ENCODE measurements around the gene IFI27L1.

IFI27L1 gene

GRCh38 chr14:94050231-94050880 lies 30.8 kb upstream of the IFI27L1 start:
- Histone ChIP-seq H4K5ac (ENCODE audit: low read length) (no peak overlapping the region), H3K79me1 (ENCODE audit: low read length) (no peaks in the 10 kb centered on the region), H3K36me3 (ENCODE audit: control insufficient read depth, insufficient read depth, low read length) (peaks cover 21% of the 10 kb centered on the region), H3K4ac (ENCODE audit: low read depth, low read length) (no peak overlapping the region), H3K79me2 (ENCODE audit: control insufficient read depth, insufficient read depth, low read length) (no peaks in the 10 kb centered on the region), H3K27me3 (ENCODE audit: insufficient read depth, low read length, poor library complexity) (no peaks in the 10 kb centered on the region), H4K8ac (ENCODE audit: low read depth, low read length) (no peak overlapping the region), H2BK120ac (ENCODE audit: low read depth, low read length) (no peak overlapping the region), H3K4me2 (ENCODE audit: low read length) (no peak overlapping the region), H3K4me1 (ENCODE audit: control insufficient read depth, low read depth, low read length) (no peaks in the 10 kb centered on the region), H2AK5ac (ENCODE audit: low read length) (no peak overlapping the region), H3K18ac (ENCODE audit: low read length) (no peak overlapping the region), H2BK5ac (ENCODE audit: low read length) (no peak overlapping the region), H3K23ac (ENCODE audit: low read length) (no peak overlapping the region), H3K27ac (ENCODE audit: low read depth, low read length) (no peak overlapping the region), H3K56ac (ENCODE audit: low read length) (no peak overlapping the region), H2BK15ac (replicated peaks; ENCODE audit: low read depth) (no peak overlapping the region), H3K9ac (ENCODE audit: low read length) (no peak overlapping the region), H3K4me3 (ENCODE audit: low read length) (no peak overlapping the region)
- no CpG with 5 or more reads among the region's 6 CpGs for WGBS (ENCODE audit: extremely low coverage, insufficient coverage, low lambda C conversion rate)
- no peak for DNase-seq

- no peak overlapping the region for H2AK5ac ChIP-seq (ENCODE audit: low read length)
- no peak overlapping the region for H3K4me3 ChIP-seq (ENCODE audit: low read length)
- no peak overlapping the region for H3K4ac ChIP-seq (ENCODE audit: low read depth, low read length)
- no peak overlapping the region for H2BK120ac ChIP-seq (ENCODE audit: low read depth, low read length)
- WGBS (ENCODE audit: extremely low coverage, insufficient coverage, low lambda C conversion rate) = no CpG with 5 or more reads among the region's 9 CpGs
- no peaks in the 10 kb centered on the region for H3K27me3 ChIP-seq (ENCODE audit: insufficient read depth, low read length, poor library complexity)
- H4K5ac ChIP-seq (ENCODE audit: low read length) = no peak overlapping the region
- H3K79me2 ChIP-seq (ENCODE audit: control insufficient read depth, insufficient read depth, low read length) = no peaks in the 10 kb centered on the region
- H3K18ac ChIP-seq (ENCODE audit: low read length) = no peak overlapping the region
- H3K56ac ChIP-seq (ENCODE audit: low read length) = no peak overlapping the region
- no peaks in the 10 kb centered on the region for H3K79me1 ChIP-seq (ENCODE audit: low read length)
- H3K27ac ChIP-seq (ENCODE audit: low read depth, low read length) = no peak overlapping the region
- DNase-seq = peak; percentile 46
- H3K4me2 ChIP-seq (ENCODE audit: low read length) = no peak overlapping the region
- H3K9ac ChIP-seq (ENCODE audit: low read length) = no peak overlapping the region
- H3K36me3 ChIP-seq (ENCODE audit: control insufficient read depth, insufficient read depth, low read length) = peaks cover 18% of the 10 kb centered on the region
- H3K4me1 ChIP-seq (ENCODE audit: control insufficient read depth, low read depth, low read length) = no peaks in the 10 kb centered on the region
- no peak overlapping the region for H4K8ac ChIP-seq (ENCODE audit: low read depth, low read length)
- H2BK15ac ChIP-seq (replicated peaks; ENCODE audit: low read depth) = no peak overlapping the region
- H3K23ac ChIP-seq (ENCODE audit: low read length) = no peak overlapping the region
- H2BK5ac ChIP-seq (ENCODE audit: low read length) = no peak overlapping the region
Observed at GRCh38 chr14:94051115-94051514, 30.0 kb upstream of the IFI27L1 start.

- Histone ChIP-seq H3K9ac (ENCODE audit: low read length) (no peak overlapping the region), H3K4me2 (ENCODE audit: low read length) (no peak overlapping the region), H4K5ac (ENCODE audit: low read length) (no peak overlapping the region), H3K27me3 (ENCODE audit: insufficient read depth, low read length, poor library complexity) (no peaks in the 10 kb centered on the region), H3K36me3 (ENCODE audit: control insufficient read depth, insufficient read depth, low read length) (peaks cover 16% of the 10 kb centered on the region), H3K79me2 (ENCODE audit: control insufficient read depth, insufficient read depth, low read length) (no peaks in the 10 kb centered on the region), H3K79me1 (ENCODE audit: low read length) (no peaks in the 10 kb centered on the region), H3K18ac (ENCODE audit: low read length) (no peak overlapping the region), H3K4me3 (ENCODE audit: low read length) (no peak overlapping the region), H4K8ac (ENCODE audit: low read depth, low read length) (no peak overlapping the region), H3K56ac (ENCODE audit: low read length) (peak overlapping the region; percentile 25), H2AK5ac (ENCODE audit: low read length) (no peak overlapping the region), H2BK120ac (ENCODE audit: low read depth, low read length) (no peak overlapping the region), H3K27ac (ENCODE audit: low read depth, low read length) (no peak overlapping the region), H3K23ac (ENCODE audit: low read length) (no peak overlapping the region), H3K4ac (ENCODE audit: low read depth, low read length) (no peak overlapping the region), H2BK15ac (replicated peaks; ENCODE audit: low read depth) (no peak overlapping the region), H2BK5ac (ENCODE audit: low read length) (no peak overlapping the region), H3K4me1 (ENCODE audit: control insufficient read depth, low read depth, low read length) (no peaks in the 10 kb centered on the region)
- no peak for DNase-seq
- no CpG with 5 or more reads among the region's 3 CpGs for WGBS (ENCODE audit: extremely low coverage, insufficient coverage, low lambda C conversion rate)
Observed at GRCh38 chr14:94051779-94052178, 29.3 kb upstream of the IFI27L1 start.

GRCh38 chr14:94052199-94052598 lies 28.9 kb upstream of the IFI27L1 start:
- Histone ChIP-seq H3K4me2 (ENCODE audit: low read length) (no peak overlapping the region), H3K36me3 (ENCODE audit: control insufficient read depth, insufficient read depth, low read length) (peaks cover 16% of the 10 kb centered on the region), H3K4me1 (ENCODE audit: control insufficient read depth, low read depth, low read length) (no peaks in the 10 kb centered on the region), H3K9ac (ENCODE audit: low read length) (no peak overlapping the region), H3K27ac (ENCODE audit: low read depth, low read length) (no peak overlapping the region), H3K79me2 (ENCODE audit: control insufficient read depth, insufficient read depth, low read length) (no peaks in the 10 kb centered on the region), H2AK5ac (ENCODE audit: low read length) (no peak overlapping the region), H2BK5ac (ENCODE audit: low read length) (no peak overlapping the region), H3K4ac (ENCODE audit: low read depth, low read length) (no peak overlapping the region), H3K4me3 (ENCODE audit: low read length) (no peak overlapping the region), H4K5ac (ENCODE audit: low read length) (no peak overlapping the region), H2BK120ac (ENCODE audit: low read depth, low read length) (no peak overlapping the region), H3K18ac (ENCODE audit: low read length) (no peak overlapping the region), H4K8ac (ENCODE audit: low read depth, low read length) (no peak overlapping the region), H2BK15ac (replicated peaks; ENCODE audit: low read depth) (no peak overlapping the region), H3K56ac (ENCODE audit: low read length) (no peak overlapping the region), H3K23ac (ENCODE audit: low read length) (no peak overlapping the region), H3K27me3 (ENCODE audit: insufficient read depth, low read length, poor library complexity) (no peaks in the 10 kb centered on the region), H3K79me1 (ENCODE audit: low read length) (no peaks in the 10 kb centered on the region)
- peak; percentile 53 for DNase-seq
- WGBS (ENCODE audit: extremely low coverage, insufficient coverage, low lambda C conversion rate) = no CpG with 5 or more reads among the region's 1 CpG

GRCh38 chr14:94052662-94053061 lies 28.4 kb upstream of the IFI27L1 start:
- Histone ChIP-seq H2BK120ac (ENCODE audit: low read depth, low read length) (no peak overlapping the region), H3K27me3 (ENCODE audit: insufficient read depth, low read length, poor library complexity) (no peaks in the 10 kb centered on the region), H3K56ac (ENCODE audit: low read length) (no peak overlapping the region), H3K4me3 (ENCODE audit: low read length) (no peak overlapping the region), H3K18ac (ENCODE audit: low read length) (no peak overlapping the region), H2BK5ac (ENCODE audit: low read length) (no peak overlapping the region), H3K9ac (ENCODE audit: low read length) (no peak overlapping the region), H3K36me3 (ENCODE audit: control insufficient read depth, insufficient read depth, low read length) (peaks cover 16% of the 10 kb centered on the region), H3K4ac (ENCODE audit: low read depth, low read length) (no peak overlapping the region), H3K4me1 (ENCODE audit: control insufficient read depth, low read depth, low read length) (no peaks in the 10 kb centered on the region), H4K5ac (ENCODE audit: low read length) (no peak overlapping the region), H2BK15ac (replicated peaks; ENCODE audit: low read depth) (no peak overlapping the region), H3K79me2 (ENCODE audit: control insufficient read depth, insufficient read depth, low read length) (no peaks in the 10 kb centered on the region), H4K8ac (ENCODE audit: low read depth, low read length) (no peak overlapping the region), H3K23ac (ENCODE audit: low read length) (no peak overlapping the region), H3K27ac (ENCODE audit: low read depth, low read length) (no peak overlapping the region), H3K4me2 (ENCODE audit: low read length) (no peak overlapping the region), H2AK5ac (ENCODE audit: low read length) (no peak overlapping the region), H3K79me1 (ENCODE audit: low read length) (no peaks in the 10 kb centered on the region)
- DNase-seq = no peak
- no CpG with 5 or more reads among the region's 4 CpGs for WGBS (ENCODE audit: extremely low coverage, insufficient coverage, low lambda C conversion rate)

- H4K5ac ChIP-seq (ENCODE audit: low read length) = no peak overlapping the region
- H3K56ac ChIP-seq (ENCODE audit: low read length) = no peak overlapping the region
- H3K27ac ChIP-seq (ENCODE audit: low read depth, low read length) = no peak overlapping the region
- no peak overlapping the region for H4K8ac ChIP-seq (ENCODE audit: low read depth, low read length)
- H3K4me1 ChIP-seq (ENCODE audit: control insufficient read depth, low read depth, low read length) = no peaks in the 10 kb centered on the region
- no peak overlapping the region for H3K4me2 ChIP-seq (ENCODE audit: low read length)
- H3K18ac ChIP-seq (ENCODE audit: low read length) = no peak overlapping the region
- no peak overlapping the region for H2BK15ac ChIP-seq (replicated peaks; ENCODE audit: low read depth)
- H2BK5ac ChIP-seq (ENCODE audit: low read length) = no peak overlapping the region
- no peak overlapping the region for H3K4ac ChIP-seq (ENCODE audit: low read depth, low read length)
- no CpG with 5 or more reads among the region's 1 CpG for WGBS (ENCODE audit: extremely low coverage, insufficient coverage, low lambda C conversion rate)
- H3K4me3 ChIP-seq (ENCODE audit: low read length) = no peak overlapping the region
- peaks cover 2% of the 10 kb centered on the region for H3K79me1 ChIP-seq (ENCODE audit: low read length)
- H3K27me3 ChIP-seq (ENCODE audit: insufficient read depth, low read length, poor library complexity) = no peaks in the 10 kb centered on the region
- peaks cover 17% of the 10 kb centered on the region for H3K36me3 ChIP-seq (ENCODE audit: control insufficient read depth, insufficient read depth, low read length)
- DNase-seq = no peak
- no peaks in the 10 kb centered on the region for H3K79me2 ChIP-seq (ENCODE audit: control insufficient read depth, insufficient read depth, low read length)
- H3K23ac ChIP-seq (ENCODE audit: low read length) = no peak overlapping the region
- H2BK120ac ChIP-seq (ENCODE audit: low read depth, low read length) = no peak overlapping the region
- no peak overlapping the region for H2AK5ac ChIP-seq (ENCODE audit: low read length)
- no peak overlapping the region for H3K9ac ChIP-seq (ENCODE audit: low read length)
Observed at GRCh38 chr14:94054401-94054800, 26.7 kb upstream of the IFI27L1 start.
